Subcutaneous abdominal adipose tissue (tissue), 5 donors: ENCODE results near the gene SHD.
"Not testable (repeated sequence)": the region's sequence is repeated elsewhere in the genome, so short reads cannot be mapped to it uniquely, and the experiment has no call there.

Source experiments
- H3K27ac ChIP-seq: one replicate; pipeline ENCODE4 v1.7.0; 2013; ENCODE audit warnings: low read depth, mild to moderate bottlenecking, inconsistent platforms, low read length, moderate library complexity
- H3K27me3 ChIP-seq, 5 donors: one replicate each; pipeline ENCODE4 v1.7.0; 2013; ENCODE audit warnings: low read length in 5 of 5, inconsistent platforms in 1 of 5; ENCODE audit not compliant: control insufficient read depth in 5 of 5, insufficient read depth in 4 of 5
- H3K36me3 ChIP-seq, 5 donors: one replicate each; pipeline ENCODE4 v1.7.0; 2013; ENCODE audit warnings: low read length in 5 of 5; ENCODE audit not compliant: control insufficient read depth in 5 of 5, insufficient read depth in 5 of 5
- H3K4me1 ChIP-seq, 5 donors: one replicate each; pipeline ENCODE4 v1.7.0; 2013; ENCODE audit warnings: low read length in 5 of 5, mild to moderate bottlenecking in 3 of 5, moderate library complexity in 1 of 5; ENCODE audit not compliant: control insufficient read depth in 5 of 5, insufficient read depth in 5 of 5
- H3K4me3 ChIP-seq, 5 donors: one replicate each; pipeline ENCODE4 v1.7.0; 2013; ENCODE audit warnings: low read length in 5 of 5, low read depth in 1 of 5
- H3K9ac ChIP-seq, 5 donors: one replicate each; pipeline ENCODE4 v1.7.0; 2013; ENCODE audit warnings: low read length in 5 of 5, mild to moderate bottlenecking in 4 of 5, moderate library complexity in 3 of 5
- H3K9me3 ChIP-seq, 5 donors: one replicate each; pipeline ENCODE4 v1.7.0; 2013; ENCODE audit warnings: low read length in 5 of 5; ENCODE audit not compliant: control insufficient read depth in 5 of 5
- donor health status: healthy.
- donor health status: healthy.
- donor health status: healthy.
- donor health status: healthy.
- donor health status: healthy.

Gene SHD

GRCh38 chr19:4266253-4267000 is 12.6 kb upstream of the SHD start:
- H3K27ac ChIP-seq: no peak overlapping the region
- H3K36me3 ChIP-seq: peaks cover 0 to 66% (median 44%) of the 10 kb centered on the region in 5 donors
- H3K27me3 ChIP-seq: no peaks in the 10 kb centered on the region
- peaks cover 0 to 15% (median 4%) of the 10 kb centered on the region in 5 donors for H3K4me1 ChIP-seq
- H3K9me3 ChIP-seq: no peaks in the 10 kb centered on the region
- no peak overlapping the region for H3K9ac ChIP-seq
- H3K4me3 ChIP-seq: no peak overlapping the region

- Histone ChIP-seq H3K4me3 (no peak overlapping the region), H3K36me3 (peaks cover 0 to 63% (median 38%) of the 10 kb centered on the region in 5 donors), H3K9me3 (peaks cover 0 to 3% (median 0%) of the 10 kb centered on the region in 5 donors), H3K4me1 (peaks cover 0 to 15% (median 4%) of the 10 kb centered on the region in 5 donors), H3K27me3 (no peaks in the 10 kb centered on the region), H3K9ac (no peak overlapping the region), H3K27ac (peak overlapping the region; percentile 54)
Measured at GRCh38 chr19:4267101-4267900, 11.8 kb upstream of the SHD start.

- no peak overlapping the region for H3K4me3 ChIP-seq
- H3K27me3 ChIP-seq: no peaks in the 10 kb centered on the region
- peaks cover 0 to 15% (median 4%) of the 10 kb centered on the region in 5 donors for H3K4me1 ChIP-seq
- H3K9ac ChIP-seq: no peak overlapping the region
- H3K9me3 ChIP-seq: peaks cover 0 to 3% (median 0%) of the 10 kb centered on the region in 5 donors
- peak overlapping the region; percentile 54 for H3K27ac ChIP-seq
- peaks cover 0 to 55% (median 35%) of the 10 kb centered on the region in 5 donors for H3K36me3 ChIP-seq
Measured at GRCh38 chr19:4267901-4268815, 10.9 kb upstream of the SHD start.

GRCh38 chr19:4268816-4269430 is 10.1 kb upstream of the SHD start:
- Histone ChIP-seq H3K9me3 (peaks cover 0 to 3% (median 0%) of the 10 kb centered on the region in 5 donors), H3K4me3 (no peak overlapping the region), H3K27ac (no peak overlapping the region), H3K9ac (no peak overlapping the region), H3K4me1 (peaks cover 0 to 15% (median 4%) of the 10 kb centered on the region in 5 donors), H3K27me3 (no peaks in the 10 kb centered on the region), H3K36me3 (peaks cover 0 to 47% (median 32%) of the 10 kb centered on the region in 5 donors)

GRCh38 chr19:4272894-4273293 is 6.2 kb upstream of the SHD start:
- Histone ChIP-seq H3K27ac (no peak overlapping the region), H3K27me3 (peaks cover 4 to 8% (median 6%) of the 10 kb centered on the region in 5 donors), H3K36me3 (peaks cover 0 to 19% (median 14%) of the 10 kb centered on the region in 5 donors), H3K4me3 (no peak overlapping the region), H3K9me3 (peaks cover 0 to 3% (median 0%) of the 10 kb centered on the region in 5 donors), H3K4me1 (peaks cover 0 to 8% (median 4%) of the 10 kb centered on the region in 5 donors), H3K9ac (no peak overlapping the region)

- H3K27ac ChIP-seq, H3K36me3 ChIP-seq, H3K4me1 ChIP-seq, H3K9ac ChIP-seq, H3K9me3 ChIP-seq, H3K4me3 ChIP-seq: not testable (repeated sequence)
- H3K27me3 ChIP-seq: peaks cover 5 to 18% (median 14%) of the 10 kb centered on the region in 5 donors
Measured at GRCh38 chr19:4274321-4274686, 4.8 kb upstream of the SHD start.

GRCh38 chr19:4277191-4277696 is 1.8 kb upstream of the SHD start:
- H3K4me1 ChIP-seq: peaks cover 0 to 8% (median 6%) of the 10 kb centered on the region in 5 donors
- H3K9ac ChIP-seq: no peak overlapping the region
- H3K4me3 ChIP-seq: no peak overlapping the region
- H3K27me3 ChIP-seq: peaks cover 15 to 36% (median 25%) of the 10 kb centered on the region in 5 donors
- no peaks in the 10 kb centered on the region for H3K9me3 ChIP-seq
- no peak overlapping the region for H3K27ac ChIP-seq
- no peaks in the 10 kb centered on the region for H3K36me3 ChIP-seq

- Histone ChIP-seq H3K9ac (no peak overlapping the region), H3K4me3 (no peak overlapping the region), H3K4me1 (peaks cover 0 to 8% (median 6%) of the 10 kb centered on the region in 5 donors), H3K27me3 (peaks cover 15 to 40% (median 29%) of the 10 kb centered on the region in 5 donors), H3K9me3 (no peaks in the 10 kb centered on the region), H3K27ac (no peak overlapping the region), H3K36me3 (no peaks in the 10 kb centered on the region)
Measured at GRCh38 chr19:4278010-4278409, 1.1 kb upstream of the SHD start.

GRCh38 chr19:4279267-4279529 is 132 bp downstream of the SHD start:
- Histone ChIP-seq H3K27ac (no peak overlapping the region), H3K36me3 (no peaks in the 10 kb centered on the region), H3K4me3 (no peak overlapping the region), H3K9ac (no peak overlapping the region), H3K9me3 (no peaks in the 10 kb centered on the region), H3K4me1 (peaks cover 0 to 8% (median 6%) of the 10 kb centered on the region in 5 donors), H3K27me3 (peaks cover 15 to 41% (median 31%) of the 10 kb centered on the region in 5 donors)
